Epithelial cell of proximal tubule (primary cell): ENCODE results near the gene MLPH. TPM values are rescaled to one million over a fixed set of nuclear protein-coding genes. Genes with fewer than 3 reads are reported as not detected.

Experiments used
- DNase-seq: peaks from one replicate; pipeline ENCODE4 v3.0.0-alpha.2; 2011; ENCODE audit warnings: low read depth
- H3K4me3 ChIP-seq: 2 replicates; pipeline ENCODE4 v1.5.1; 2011; ENCODE audit warnings: low read depth, mild to moderate bottlenecking, low read length
- CTCF ChIP-seq: conservative IDR thresholded peaks from 2 replicates; pipeline ENCODE4 v1.5.1; 2012; ENCODE audit warnings: low read depth, mild to moderate bottlenecking, low read length
- total RNA-seq: library from RNA; depleted of rRNA; stranded (reverse); fragments of >200 nt; gene quantifications from 2 replicates; pipeline ENCODE4 v1.2.3, GENCODE V29; 2015

Gene MLPH
- total RNA-seq, 1 donor from 2014 or later: 36.0 TPM

DNA sequence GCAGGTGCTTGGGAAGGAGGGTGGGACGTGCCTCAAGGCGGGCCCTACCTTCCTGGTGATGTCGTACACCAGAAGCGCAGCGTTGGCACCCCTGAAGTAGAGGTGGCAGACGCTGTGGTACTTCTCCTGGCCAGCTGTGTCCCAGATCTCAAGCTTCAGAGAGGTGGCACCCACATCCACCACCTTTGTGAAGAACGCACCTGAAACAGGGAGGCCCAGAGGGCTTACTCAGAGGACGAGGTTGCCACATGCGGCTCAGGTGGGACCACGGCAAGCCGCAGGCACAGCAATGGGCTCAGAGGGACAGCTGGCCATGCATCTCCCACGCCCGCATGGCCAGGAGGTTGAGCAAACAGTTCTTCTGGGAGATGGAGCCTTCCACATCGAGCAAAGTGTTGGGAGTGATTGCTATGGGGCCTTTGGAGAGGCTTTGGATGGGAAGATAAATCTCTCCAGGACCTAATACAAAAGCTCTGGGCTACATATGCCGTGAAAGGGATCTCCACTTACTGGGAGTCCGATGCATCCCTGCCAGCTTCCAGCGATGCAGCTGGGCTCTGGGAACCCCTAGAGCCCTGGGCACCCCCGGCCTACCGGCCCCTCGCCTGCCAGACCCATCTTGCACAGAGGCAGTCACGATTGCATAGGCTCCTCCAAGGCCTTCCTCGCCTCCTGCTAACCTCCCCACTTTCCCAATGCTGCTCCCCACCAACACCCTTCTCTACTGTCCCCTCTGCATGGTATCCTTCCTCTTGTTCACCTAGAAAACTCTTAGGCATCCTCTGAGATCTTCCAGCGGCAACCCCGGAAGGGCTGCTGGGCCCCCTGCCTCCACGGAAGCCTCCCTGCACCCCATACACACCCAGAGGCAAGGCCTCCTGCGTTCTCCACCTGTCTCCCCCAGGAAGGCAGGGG, 91.2 kb downstream of the MLPH start:
- DNase-seq: no peak
- TF ChIP-seq CTCF: no peak
- no peak overlapping the region for H3K4me3 ChIP-seq

- DNase-seq: no peak
- no peak overlapping the region for H3K4me3 ChIP-seq
- TF ChIP-seq CTCF: no peak
These were observed 94.3 kb downstream of the MLPH start for GRCh38 chr2:237581326-237581725.

- TF ChIP-seq CTCF: peak; percentile 51
- H3K4me3 ChIP-seq: no peak overlapping the region
- DNase-seq: no peak
These were observed 95.0 kb downstream of the MLPH start for GRCh38 chr2:237581751-237582746.

DNA sequence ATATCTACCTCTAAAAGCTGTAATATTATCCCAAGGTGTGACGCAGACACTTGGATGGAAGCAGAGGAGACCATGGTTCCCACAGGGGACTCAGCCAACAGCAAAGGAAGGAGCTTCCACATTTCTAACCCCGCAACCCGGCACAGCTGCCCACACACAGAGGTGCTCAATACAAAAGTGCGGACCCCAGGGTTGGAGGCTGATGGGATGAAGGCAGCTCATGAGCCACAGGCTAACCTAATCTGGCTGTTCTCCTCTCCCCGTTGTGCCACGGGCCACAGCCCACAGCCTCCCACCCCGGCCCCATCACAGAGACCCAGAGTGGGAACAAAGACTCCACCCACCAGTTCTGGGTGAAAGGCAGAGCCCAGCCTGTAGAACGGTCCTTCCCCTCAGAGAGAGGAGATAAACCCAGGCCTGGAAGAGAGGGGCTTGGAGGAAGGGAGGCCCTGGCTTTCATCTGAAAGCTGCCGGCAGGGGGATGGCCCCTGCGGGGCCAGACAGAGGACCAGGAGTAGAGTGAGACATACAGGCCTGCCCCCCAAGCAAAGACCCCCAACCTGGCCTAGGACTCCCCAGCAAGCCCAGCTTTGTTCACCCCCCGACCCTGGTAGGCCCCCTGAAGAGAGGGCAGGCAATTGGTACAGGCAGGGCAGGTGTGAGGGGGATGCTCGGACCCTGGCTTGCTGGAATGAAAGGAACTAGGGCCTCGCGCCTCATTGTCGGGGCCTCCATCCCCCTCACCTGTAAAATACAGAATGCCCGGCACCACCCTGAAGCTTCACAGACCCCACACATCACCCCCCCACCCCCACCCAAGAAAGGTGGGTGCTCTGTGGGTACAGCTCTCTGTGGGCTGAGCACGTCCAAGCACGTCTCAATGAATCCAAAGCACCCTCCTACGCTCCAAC, 96.6 kb downstream of the MLPH start:
- no peak for DNase-seq
- no peak for TF ChIP-seq CTCF
- H3K4me3 ChIP-seq: no peak overlapping the region

GRCh38 chr2:237585590-237586221, 98.7 kb downstream of the MLPH start:
- no peak for TF ChIP-seq CTCF
- no peak for DNase-seq
- H3K4me3 ChIP-seq: no peak overlapping the region
